ENCODE measurements around the gene MSN.
"Not testable (repeated sequence)": the region's sequence is repeated elsewhere in the genome, so short reads cannot be mapped to it uniquely, and the experiment has no call there.

Gene MSN

DNA sequence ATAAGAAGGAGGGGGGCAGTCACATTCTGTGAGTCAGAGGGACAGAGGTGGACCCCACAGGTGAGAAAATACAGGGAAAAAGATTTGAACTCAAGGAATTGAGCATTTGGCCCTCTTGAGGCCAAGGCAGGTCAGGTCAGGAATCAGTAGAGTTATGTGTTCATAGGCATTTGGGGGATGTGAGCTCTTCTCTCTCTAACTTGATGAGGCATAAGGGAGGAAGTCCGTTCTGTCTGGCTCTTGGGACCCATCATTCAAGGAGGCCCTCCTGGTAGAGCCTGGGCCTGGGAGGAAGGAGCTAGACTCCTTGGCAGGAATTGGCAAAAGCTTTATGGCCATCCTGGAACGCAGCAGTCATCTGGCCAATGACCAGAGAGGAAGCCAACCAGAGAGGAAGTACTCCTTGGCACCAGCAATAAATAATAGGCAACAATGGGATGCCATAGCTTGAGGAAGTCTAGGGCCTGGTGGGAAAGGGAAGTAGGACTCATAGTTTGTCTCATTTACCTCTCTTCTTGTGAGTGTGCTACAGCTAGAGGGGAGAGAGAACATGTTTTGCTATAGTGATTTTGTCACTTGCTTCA is 53.0 kb downstream of the MSN start:
- DNase-seq: no peak

DNA sequence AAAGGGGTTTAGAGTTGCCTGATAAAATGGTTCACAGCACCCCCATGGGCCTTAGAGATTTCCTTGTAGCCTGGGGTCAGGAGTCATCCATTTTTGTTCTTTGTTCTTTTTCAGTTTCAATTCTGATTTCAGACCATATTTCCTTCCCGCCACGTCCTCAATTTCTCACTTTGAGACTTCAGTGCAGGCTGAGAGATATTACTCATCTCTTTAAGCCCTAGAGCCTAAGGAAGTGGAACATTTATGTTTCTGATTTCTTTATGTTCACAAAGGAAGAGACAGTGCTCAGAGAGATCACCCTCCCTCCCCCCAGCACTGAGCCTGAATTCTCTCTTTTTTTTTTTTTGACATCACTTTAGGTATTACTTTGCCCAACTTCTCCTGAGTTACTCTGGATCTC is 56.3 kb downstream of the MSN start:
- DNase-seq: peak in 3 of 5 donors; percentile 8 to 90 (median 9)

DNA sequence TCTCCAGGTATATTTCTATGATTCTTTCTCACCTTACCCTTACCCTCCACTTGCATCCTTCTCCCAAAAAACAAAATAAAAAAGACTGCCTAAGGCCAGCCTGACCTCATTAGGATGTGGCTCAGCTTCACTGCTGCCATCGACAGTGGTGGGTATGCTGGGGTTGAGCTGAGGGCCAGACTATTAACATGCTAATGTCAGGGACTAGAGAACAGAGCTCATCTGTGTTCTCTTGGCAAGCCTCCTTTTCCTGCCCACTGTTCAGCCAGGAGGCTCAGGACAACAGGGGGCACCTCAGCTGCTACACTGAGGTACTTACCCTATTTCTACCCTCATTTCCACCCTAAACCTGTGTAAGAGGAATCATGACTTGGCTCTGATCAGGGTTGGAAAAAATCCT is 59.3 kb downstream of the MSN start:
- no peak for DNase-seq

- peak in 1 of 5 donors; percentile 32 for DNase-seq
Observed at GRCh38 chrX:65731684-65732289, 64.3 kb downstream of the MSN start.

GRCh38 chrX:65740909-65741308 is 73.5 kb downstream of the MSN start:
- DNase-seq: no peak

GRCh38 chrX:65741823-65742222 is 74.4 kb downstream of the MSN start:
- DNase-seq: no peak

- no peak for DNase-seq
Observed at GRCh38 chrX:65744965-65745364, 77.5 kb downstream of the MSN start.

- DNase-seq: peak in 1 of 5 donors; percentile 36
Observed at GRCh38 chrX:65745427-65745826, 78.0 kb downstream of the MSN start.

DNA sequence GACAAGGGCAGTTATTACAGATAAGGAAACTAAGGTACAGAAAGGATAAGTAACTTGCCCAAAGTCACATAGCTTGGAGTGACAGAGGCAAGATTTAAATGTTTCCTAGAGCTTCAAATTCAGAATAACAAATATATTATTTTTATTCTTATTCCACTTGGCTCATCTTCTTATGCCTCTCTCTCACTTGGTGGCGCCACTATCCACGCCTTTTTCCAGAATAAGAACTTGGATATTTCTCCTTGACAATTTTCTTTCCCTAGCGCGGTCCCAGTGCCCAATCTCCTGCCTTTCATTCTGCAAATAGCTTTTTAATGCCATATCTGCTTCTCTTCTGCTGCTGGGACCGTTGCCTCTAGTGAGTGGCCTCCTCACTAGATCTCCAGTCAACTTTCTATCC is 78.5 kb downstream of the MSN start:
- DNase-seq: no peak

- DNase-seq: peak in 2 of 5 donors; percentile 5 to 84
Observed at GRCh38 chrX:65750674-65751469, 83.4 kb downstream of the MSN start.

- no peak for DNase-seq
Observed at GRCh38 chrX:65751519-65751918, 84.1 kb downstream of the MSN start.

DNA sequence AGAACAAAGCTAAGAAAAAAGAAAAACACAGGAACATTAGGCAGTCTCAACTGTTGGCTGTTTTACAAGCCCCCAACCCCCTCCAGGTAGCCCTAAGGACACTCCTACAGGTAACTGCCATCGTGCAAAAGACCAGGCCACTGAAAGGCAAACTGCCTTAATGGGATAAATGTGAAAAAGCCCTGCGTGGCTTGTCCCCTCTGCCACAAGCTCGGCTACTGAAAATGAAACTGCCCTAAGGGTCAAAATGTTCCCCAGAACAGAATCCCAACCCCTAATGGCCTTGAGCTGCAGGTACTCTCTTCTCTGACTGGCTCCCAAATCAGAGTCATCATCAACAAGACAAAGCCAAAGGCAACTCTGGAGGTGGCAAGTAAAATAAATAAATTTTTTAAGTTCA is 84.8 kb downstream of the MSN start:
- DNase-seq: no peak

GRCh38 chrX:65755786-65756185 is 88.3 kb downstream of the MSN start:
- no peak for DNase-seq

- no peak for DNase-seq
Observed at GRCh38 chrX:65757943-65758342, 90.5 kb downstream of the MSN start.

GRCh38 chrX:65758505-65758904 is 91.1 kb downstream of the MSN start:
- DNase-seq: peak in 1 of 5 donors; percentile 34

- DNase-seq: not testable (repeated sequence)
Observed at GRCh38 chrX:65759525-65759924, 92.1 kb downstream of the MSN start.

GRCh38 chrX:65769564-65770292 is 102.3 kb downstream of the MSN start:
- no peak for DNase-seq

DNA sequence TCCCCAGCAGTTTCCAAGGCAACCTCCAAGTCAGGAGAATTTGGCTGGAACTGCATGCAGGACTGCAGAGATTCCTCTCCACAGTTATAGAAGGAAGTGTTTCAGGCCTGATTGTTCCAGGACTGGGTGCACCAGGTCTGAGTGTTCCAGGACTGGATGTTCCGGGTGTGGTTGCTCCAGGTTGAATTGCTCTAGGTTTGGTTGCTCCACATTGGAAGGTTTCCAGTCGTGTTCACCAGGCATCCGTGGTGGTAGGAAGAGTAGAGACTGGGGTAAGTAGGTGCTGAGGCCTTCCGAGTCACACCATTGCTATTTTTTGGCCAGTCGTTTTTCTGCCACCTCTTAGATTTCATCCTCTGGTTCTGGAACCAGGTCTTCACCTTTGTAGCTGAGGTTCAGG is 105.4 kb downstream of the MSN start:
- no peak for DNase-seq

- peak in 1 of 5 donors; percentile 45 for DNase-seq
Observed at GRCh38 chrX:65781845-65782244, 114.4 kb downstream of the MSN start.

DNA sequence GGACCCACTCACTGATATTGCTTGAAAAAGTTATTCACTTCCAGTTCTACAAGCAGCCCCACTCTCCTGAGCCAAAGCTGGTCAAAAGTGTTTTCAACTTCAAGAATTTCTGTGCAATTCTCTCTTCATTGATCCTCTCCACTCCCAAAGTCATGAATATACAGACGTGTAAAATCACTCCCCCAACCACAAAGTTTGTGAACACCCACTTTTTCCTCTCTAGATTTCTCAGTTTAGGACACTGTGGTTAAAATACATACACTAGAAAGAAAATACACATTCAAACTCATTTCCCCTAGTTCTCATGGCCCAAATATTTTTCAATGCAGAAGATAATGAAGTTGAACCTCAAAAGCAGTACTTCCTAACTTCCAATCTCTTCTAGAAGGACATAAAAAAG is 116.3 kb downstream of the MSN start:
- DNase-seq: peak in 1 of 5 donors; percentile 18

Measured in T-helper 1 cell (primary cell).